ENCODE measurements around the gene FZD1.

DNA sequence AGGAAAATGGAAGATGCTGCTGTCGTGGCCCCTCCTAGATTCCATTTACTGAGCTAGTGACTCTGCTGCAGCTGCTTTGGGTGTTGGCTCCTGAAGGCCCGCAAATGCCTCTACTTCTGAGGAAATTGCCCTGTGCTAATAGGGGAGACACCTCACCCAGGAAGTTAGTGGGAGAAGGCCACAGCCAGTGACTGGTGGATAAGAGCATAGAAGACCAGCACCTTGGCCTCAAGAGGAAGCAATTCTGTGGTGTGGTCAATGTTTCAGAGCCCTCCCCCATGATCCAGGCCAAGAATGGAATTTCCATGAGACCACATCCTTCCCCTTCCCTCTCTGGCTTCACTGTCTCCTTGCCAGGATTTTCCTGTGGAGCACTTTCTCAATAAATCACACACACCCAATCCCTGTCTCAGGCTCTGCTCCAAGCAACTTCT is 25.0 kb upstream of the FZD1 start:
- TF ChIP-seq POLR2AphosphoS5 (IDR thresholded peaks at IDR 0.05; ENCODE audit: low read depth) (peak; percentile 86), CTCF (IDR thresholded peaks at IDR 0.05; ENCODE audit: insufficient read depth, low read length) (no peak), SPI1 (IDR thresholded peaks at IDR 0.05; ENCODE audit: borderline replicate concordance, low read depth) (no peak), REST (IDR thresholded peaks at IDR 0.05; ENCODE audit: insufficient replicate concordance, low read depth) (no peak)

All from HL-60 (cell line).